Vagina (tissue), 2 donors: ENCODE results near the gene TMED10.

Source experiments
- CTCF ChIP-seq, 3 experiments: fragments of 450-650 bp in 2 of 3; fragments of 200-600 bp in 1 of 3; sonication (generic) in 1 of 3; IDR thresholded peaks; one replicate each; pipeline ENCODE4 v1.5.1; 2017 to 2019; ENCODE audit warnings: antibody characterized with exemption in 3 of 3, mild to moderate bottlenecking in 2 of 3, moderate library complexity in 2 of 3
- POLR2A ChIP-seq, 2 donors: fragments of 450-650 bp; IDR thresholded peaks; one replicate each; pipeline ENCODE4 v1.6.1; 2017; ENCODE audit warnings: antibody characterized with exemption in 2 of 2, mild to moderate bottlenecking in 2 of 2, moderate library complexity in 2 of 2
- POLR2AphosphoS5 ChIP-seq, 2 donors: sonication (generic); formaldehyde crosslinking; IDR thresholded peaks; one replicate each; pipeline ENCODE4 v1.9.0; 2017; ENCODE audit warnings: antibody characterized with exemption in 2 of 2, mild to moderate bottlenecking in 2 of 2, low read depth in 1 of 2; ENCODE audit not compliant: insufficient read depth in 1 of 2

GRCh38 chr14:75200451-75200850, 24.0 kb upstream of the TMED10 start:
- TF ChIP-seq CTCF (IDR thresholded peaks at IDR 0.05), result no peak
- TF ChIP-seq POLR2A (IDR thresholded peaks at IDR 0.05), result no peak
- peak; percentile 40 to 61 for TF ChIP-seq POLR2AphosphoS5 (IDR thresholded peaks at IDR 0.05; ENCODE audit: insufficient read depth in 1 of 2, low read depth in 1 of 2)
